Heart left ventricle (tissue), 13 donors: Measurements from ENCODE around the gene IMMP2L.

Source experiments
- POLR2A ChIP-seq, 2 donors: fragments of 450-650 bp; IDR thresholded peaks; one replicate each; pipeline ENCODE4 v1.6.1; 2017; ENCODE audit warnings: antibody characterized with exemption in 2 of 2, mild to moderate bottlenecking in 2 of 2, moderate library complexity in 2 of 2
- TF ChIP-seq, protein P1 (sequence below), 12 donors: fragments of 200-600 bp; sonication (generic) in 4 of 12; IDR thresholded peaks; one replicate each; pipeline versions ENCODE4 v1.5.0 to v1.8.0; 2018 to 2022; ENCODE audit warnings: antibody characterized with exemption in 12 of 12, mild to moderate bottlenecking in 5 of 12
- donor health status: ischemic (EF 13 %, LVEDD 7.1; RV severe dilation, severe dysfunction).
- donor health status: DM: no; HTN: yes; CAD: no.
- donor health status: DM: no; HTN: no; CAD: no.
- donor health status: ischemic (EF 25% LVEDD 6.9; RV normal size, moderate dysfunction).
- donor health status: ischemic (EF 25% LVEDD 5.7; RV mildly dilated, moderate dysfunction).
- donor health status: ischemic (EF 35%, LVEDD 5.7; RV mildly dilated, moderate dysfunction).
- donor health status: nonischemic (EF 11% LVEDD 7.7; RV severe dilation, severe dysfunction).
- donor health status: DM: yes; HTN: yes; CAD: no.
- donor health status: PGD.
- donor health status: ischemic (EF 29% LVEDD 5.4; RV normal size, mild dysfunction).
- donor health status: nonischemic (EF 23%, LVEDD 6.1; RV moderate dilation, normal function).

DNA sequence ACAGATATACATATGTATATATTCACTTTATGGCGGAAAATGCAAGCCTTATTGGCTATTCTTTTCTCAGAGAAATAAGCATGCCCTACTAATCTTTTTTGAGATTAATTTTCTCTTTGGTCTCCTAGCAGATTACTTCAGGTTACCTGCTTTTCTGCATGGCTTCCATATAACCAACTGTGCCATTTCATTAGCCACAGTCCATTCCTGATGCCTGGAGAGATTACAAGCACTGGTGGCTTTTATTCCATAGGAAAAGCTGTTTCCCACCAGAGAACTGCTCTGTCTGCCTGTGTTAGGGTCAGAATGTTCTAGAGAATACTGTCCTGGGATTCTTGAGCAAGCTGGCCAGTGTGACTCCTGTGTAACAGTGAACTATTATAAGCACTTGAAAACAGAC is 411.6 kb downstream of the IMMP2L start:
- TF ChIP-seq, protein P1, sequence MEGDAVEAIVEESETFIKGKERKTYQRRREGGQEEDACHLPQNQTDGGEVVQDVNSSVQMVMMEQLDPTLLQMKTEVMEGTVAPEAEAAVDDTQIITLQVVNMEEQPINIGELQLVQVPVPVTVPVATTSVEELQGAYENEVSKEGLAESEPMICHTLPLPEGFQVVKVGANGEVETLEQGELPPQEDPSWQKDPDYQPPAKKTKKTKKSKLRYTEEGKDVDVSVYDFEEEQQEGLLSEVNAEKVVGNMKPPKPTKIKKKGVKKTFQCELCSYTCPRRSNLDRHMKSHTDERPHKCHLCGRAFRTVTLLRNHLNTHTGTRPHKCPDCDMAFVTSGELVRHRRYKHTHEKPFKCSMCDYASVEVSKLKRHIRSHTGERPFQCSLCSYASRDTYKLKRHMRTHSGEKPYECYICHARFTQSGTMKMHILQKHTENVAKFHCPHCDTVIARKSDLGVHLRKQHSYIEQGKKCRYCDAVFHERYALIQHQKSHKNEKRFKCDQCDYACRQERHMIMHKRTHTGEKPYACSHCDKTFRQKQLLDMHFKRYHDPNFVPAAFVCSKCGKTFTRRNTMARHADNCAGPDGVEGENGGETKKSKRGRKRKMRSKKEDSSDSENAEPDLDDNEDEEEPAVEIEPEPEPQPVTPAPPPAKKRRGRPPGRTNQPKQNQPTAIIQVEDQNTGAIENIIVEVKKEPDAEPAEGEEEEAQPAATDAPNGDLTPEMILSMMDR (IDR thresholded peaks at IDR 0.05) = no peak
- TF ChIP-seq POLR2A (IDR thresholded peaks at IDR 0.05) = no peak
